ENCODE results near the gene SLC66A1. TPM values are rescaled to one million over a fixed set of nuclear protein-coding genes. Genes with fewer than 3 reads are reported as not detected.

The SLC66A1 gene
- total RNA-seq, 2 donors from 2014 or later = 7.4 to 8.2 TPM

DNA sequence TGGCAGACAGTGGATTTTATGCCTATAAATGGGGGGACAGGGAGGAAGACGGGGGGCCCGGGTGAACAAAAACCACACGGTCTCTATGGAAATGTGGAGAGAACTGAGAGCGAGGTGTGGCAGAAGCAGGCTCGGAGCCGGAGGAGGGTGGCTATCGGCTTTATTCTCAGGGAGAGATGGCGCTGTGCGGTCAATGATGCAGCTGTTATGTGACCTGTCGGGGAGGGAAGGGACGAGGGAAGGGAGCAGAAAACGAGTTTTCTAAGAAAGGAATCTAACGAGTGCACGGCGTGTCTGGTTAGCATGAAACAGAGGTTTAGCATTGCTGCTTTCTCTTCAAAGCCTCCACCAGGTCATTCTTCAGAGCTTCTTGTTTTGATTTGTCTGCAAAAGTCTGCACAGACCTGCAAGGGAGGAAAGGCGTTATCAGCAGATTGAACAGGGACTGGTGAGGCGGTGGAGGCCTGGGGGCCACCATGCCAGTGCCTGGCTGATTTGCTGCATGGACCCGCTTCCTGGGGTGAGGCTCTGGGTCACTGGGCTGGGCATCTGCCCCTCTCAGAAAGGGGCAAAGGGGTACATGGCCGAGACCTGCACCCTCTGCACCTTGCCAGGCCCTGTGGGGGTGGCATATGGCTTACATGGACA lies 27.2 kb downstream of the SLC66A1 start:
- intact Hi-C loops (cut with DNase I) = no loop called here
- no peak for DNase-seq (ENCODE audit: low spot score)

DNA sequence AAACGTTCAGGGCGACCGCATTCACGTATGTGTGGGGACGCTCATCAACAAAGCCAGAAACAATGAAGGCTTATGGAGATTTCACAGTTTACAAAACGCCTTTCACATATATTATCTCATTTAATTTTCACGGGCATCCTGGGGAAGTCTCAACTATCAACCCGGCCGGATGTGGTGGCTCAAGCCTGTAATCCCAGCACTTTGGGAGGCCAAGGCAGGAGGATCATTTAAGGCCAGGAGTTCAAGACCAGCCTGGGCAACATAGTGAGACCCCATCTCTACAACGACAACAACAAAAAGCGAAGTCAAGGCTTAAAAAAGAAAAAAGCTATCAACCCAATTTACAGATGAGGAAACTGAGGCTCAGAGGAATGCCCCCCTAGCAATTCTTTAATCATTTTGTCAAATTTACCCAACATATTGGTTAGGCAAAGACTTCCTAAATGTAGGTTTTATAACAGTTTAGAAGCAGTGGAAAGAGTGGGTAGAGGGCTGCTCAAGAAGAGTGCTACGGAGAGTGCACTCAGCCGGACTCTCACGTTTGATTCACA lies 28.3 kb downstream of the SLC66A1 start:
- intact Hi-C loops (cut with DNase I) = loop anchor here (5.0 kb wide), 2 partner anchors 302 to 312 kb away; partner anchors contain the start of gene NBL1 (in 1 of the 2)
- no peak for DNase-seq (ENCODE audit: low spot score)

DNA sequence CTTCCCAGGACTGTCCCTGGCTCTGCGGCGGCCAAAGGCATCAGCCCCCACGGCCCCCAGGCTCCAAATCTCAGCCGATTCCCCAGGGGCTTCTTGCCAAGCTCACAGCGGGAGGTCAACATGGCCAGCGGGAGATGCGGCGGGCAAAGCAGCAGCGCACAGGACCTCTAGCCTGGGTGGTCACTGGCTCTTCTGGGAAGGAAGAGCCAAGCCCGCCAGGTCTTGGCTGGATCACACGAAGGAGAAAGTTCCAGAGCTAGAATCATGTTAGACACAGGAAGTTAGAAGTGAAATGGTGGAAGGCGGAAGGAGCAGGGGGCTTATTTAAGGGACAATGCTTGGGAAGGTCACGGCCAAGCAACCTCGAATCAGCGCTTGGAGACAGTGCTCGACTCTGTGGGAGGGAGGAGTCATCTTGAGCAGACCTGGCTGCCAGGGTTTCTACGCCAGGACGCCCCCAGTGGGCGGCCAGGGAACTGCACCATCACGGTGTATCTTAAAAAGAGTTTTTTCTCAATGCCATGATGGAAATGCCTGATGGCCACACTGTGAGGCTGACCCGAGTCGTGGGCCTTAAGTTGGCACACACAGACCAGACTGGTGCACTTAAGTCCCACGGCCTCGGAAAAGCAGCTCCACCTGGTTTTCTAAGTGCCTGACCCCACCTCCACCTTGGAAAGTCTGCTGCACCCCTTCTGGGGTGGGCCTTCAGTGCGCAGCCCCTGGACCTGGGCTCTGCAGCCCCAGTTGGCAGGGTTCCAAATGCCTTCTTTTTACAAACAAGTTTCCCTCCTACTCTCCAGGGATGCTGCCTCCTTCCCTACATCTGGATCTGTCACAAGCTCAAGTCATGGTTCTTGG lies 29.3 kb downstream of the SLC66A1 start:
- peak; percentile 93 for DNase-seq (ENCODE audit: low spot score)
- intact Hi-C loops (cut with DNase I) = loop anchor here (1.0 to 5.0 kb wide), 3 partner anchors 50 to 311 kb away; partner anchors contain the start of gene NBL1 (in 1 of the 2)

DNA sequence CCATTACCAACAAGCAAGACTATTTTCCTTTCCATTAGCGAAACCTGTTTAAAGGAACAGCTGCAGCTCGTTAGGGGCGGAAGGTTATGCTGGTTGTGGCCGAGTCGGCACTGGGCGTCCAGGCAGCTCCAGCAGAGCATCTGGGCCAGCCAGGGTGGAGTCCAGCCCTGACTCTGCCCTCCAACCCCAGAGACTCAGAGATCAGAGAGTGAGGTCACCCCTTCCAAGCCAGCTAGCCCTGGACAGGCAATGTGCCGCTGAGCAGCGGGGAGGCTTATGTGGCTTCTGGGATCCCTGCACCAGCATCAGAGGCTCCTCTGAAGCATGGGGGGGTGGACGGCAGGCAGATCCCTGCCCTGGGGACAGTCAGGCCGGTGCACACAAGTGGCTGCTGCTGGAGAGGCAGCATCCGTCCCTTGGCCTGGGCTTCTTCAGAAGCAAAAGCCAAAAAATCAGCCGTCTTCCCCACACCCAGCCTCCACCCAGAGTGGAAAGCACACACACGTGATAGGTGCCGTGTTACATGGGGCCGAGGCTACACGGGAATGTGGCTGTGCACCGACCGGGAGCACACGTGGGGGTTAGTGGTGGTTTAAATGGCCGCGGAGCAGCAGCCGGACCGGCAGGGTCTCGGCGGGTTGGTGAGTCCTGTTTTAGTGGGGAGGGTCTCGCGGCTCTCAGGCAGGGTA lies 30.1 kb downstream of the SLC66A1 start:
- DNase-seq (ENCODE audit: low spot score) = no peak
- intact Hi-C loops (cut with DNase I) = loop anchor here (1.0 to 5.0 kb wide), 3 partner anchors 49 to 310 kb away; partner anchors contain the start of gene NBL1 (in 1 of the 2)

DNA sequence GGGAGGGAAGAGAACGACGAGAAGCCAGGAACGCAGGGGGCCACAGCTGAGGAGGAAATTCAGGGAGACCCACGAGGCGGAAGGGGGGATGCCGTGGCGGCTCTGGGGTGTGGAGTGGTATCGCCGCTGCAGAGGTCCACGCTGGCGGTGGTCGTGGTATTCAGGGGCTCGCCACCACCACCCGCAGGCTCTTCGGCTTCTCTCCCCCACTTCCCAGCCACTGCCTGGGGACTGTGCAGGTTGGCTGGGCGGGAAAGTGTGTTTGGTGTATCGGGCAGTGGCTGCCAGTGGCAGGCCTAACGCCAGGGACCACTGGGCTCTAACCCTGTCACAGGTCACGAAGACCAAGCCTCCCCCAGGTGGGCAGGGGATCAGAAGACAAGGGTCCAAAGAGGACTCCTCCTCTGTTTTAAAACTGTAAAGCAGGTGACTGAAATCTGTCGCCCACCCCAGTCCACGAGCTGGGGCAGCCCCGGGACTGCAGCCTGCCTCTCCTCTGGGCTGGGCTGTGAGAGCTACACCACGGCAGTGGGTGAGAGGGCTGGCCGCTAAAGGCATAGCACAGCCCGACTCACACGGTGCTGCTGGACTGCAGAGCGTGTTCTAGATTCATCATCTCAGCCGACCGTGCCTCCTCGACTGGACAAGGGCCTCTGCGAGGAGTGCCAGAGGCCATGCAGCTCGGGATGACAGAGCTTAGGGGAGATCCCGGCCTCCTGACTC lies 30.9 kb downstream of the SLC66A1 start:
- intact Hi-C loops (cut with DNase I) = loop anchor here (1.0 to 5.0 kb wide), 3 partner anchors 48 to 309 kb away; partner anchors contain the start of gene NBL1 (in 1 of the 2)

DNA sequence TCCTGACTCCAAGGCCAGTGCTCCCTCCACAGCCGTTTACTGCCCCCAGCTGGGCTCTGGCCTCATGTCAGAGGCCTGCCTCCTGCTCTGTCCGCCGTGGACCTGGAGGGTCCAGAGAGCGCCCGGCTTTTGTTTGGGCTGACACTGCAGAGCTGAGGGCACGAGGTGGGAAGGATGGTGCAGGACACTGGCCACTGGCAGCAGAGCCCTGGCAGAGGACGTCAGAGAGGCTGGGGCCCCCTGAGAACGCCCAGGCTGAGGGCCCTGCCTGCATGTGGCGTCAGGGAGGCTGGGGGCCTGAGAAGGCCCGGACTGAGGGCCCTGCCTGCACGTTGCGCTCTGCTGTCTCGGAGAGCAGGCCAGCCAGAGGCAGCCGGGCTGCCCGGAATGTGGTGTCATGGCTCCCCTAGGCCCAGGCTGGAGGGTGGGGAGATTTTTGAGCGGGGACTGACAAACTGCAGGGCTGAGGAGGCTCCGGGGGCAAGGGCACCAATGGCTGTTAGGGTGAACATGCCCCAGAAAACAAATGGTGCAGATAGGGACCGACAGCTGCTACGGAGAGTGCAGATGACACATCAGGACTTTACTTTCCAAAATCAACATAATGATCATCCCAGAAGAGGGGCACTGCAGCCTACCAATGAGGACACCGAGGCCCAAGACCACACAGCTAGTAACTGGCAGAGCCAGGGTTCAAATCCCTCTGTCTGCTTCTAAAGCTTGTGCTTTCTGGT lies 31.7 kb downstream of the SLC66A1 start:
- intact Hi-C loops (cut with DNase I) = loop anchor here (5.0 kb wide), 2 partner anchors 299 to 309 kb away; partner anchors contain the start of gene NBL1 (in 1 of the 2)

More for the DNA sequence above, 30.9 kb downstream of the SLC66A1 start:
- DNase-seq (ENCODE audit: low spot score) = no peak

DNA sequence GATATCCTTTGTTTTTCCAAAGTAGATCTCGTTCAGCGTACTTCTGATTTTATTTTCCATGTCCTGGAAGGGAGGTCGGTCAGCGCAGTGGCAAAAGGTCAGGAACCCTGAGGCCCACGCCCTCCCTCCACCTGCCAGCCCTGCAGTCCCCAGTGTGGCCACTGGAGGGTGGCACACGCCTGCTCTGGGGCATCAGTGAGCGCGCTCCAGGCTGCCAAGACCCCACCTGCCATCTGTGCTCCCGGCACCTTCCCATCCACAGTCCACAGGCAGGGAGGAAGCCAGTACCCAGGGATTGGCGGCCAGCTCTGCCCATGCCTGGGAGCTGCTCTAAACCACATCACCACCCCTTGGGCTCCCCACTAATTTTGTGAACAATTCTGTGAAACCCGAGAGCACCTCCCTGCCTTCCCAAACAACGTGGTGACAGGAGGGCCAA lies 32.3 kb downstream of the SLC66A1 start:
- peak; percentile 90 for DNase-seq (ENCODE audit: low spot score)
- intact Hi-C loops (cut with DNase I) = loop anchor here (5.0 kb wide), 2 partner anchors 298 to 308 kb away; partner anchors contain the start of gene NBL1 (in 1 of the 2)

More for the DNA sequence above, 31.7 kb downstream of the SLC66A1 start:
- DNase-seq (ENCODE audit: low spot score) = no peak

DNA sequence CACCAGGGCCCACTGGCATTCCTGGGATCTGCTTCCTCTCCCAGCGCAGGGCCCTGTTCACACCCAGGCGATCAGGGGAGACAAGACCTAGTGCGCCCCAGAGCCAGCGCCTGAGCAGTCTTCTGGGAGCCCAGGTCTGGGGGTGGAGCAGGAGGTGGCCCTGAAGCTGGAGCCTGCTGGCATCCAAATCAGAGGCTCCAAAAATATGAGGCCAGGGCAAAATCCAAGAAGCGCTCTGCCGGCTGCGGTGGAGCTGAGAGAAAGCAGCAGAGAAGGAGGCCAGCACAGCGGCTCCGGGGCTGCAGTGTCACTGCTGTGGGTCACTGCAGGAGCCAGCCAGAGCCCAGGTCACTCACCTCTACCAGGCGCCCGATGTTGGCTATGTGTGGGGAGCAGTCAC lies 32.7 kb downstream of the SLC66A1 start:
- intact Hi-C loops (cut with DNase I) = loop anchor here (5.0 kb wide), 2 partner anchors 297 to 307 kb away; partner anchors contain the start of gene NBL1 (in 1 of the 2)

DNA sequence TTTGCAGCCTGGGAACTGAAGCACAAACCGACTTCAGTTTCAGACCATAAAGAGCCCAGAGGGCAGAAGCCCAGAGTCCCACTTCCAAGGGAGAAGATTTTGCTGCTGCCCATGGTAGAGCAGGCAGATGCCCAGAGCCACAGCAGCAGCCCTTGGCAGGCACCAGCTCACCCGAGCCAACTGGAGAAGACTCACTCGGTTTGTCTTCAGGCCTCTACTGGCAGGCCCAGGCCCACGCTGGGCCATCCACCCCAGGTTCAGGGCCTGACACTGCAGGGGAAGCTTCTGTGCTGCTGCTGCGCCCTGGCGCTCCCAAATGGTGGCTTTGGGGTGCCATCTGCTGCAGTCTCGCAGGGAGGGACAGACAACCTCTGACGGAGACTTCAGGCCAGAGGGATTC lies 33.3 kb downstream of the SLC66A1 start:
- intact Hi-C loops (cut with DNase I) = no loop called here

More for the DNA sequence above, 32.7 kb downstream of the SLC66A1 start:
- DNase-seq (ENCODE audit: low spot score) = no peak

DNA sequence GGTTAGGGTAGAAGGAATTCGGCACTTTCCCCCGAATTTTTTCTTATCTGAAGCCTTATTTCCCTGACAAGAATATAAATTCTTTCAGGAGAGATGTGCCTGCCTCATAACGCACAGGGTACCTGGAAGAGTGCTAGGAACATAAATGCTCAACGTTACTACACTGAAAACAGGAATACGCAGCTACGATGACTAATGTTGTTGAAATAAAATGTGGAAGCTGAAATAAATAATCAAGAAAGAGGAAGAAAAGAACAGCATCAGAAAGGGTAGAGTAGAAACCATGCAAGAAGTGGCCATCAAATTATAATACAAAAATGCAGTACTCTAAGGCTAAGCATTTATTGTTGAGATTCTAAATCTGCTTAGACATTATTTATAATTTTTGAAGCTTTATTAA lies 33.9 kb downstream of the SLC66A1 start:
- no peak for DNase-seq (ENCODE audit: low spot score)
- intact Hi-C loops (cut with DNase I) = no loop called here

More for the DNA sequence above, 33.3 kb downstream of the SLC66A1 start:
- no peak for DNase-seq (ENCODE audit: low spot score)

DNA sequence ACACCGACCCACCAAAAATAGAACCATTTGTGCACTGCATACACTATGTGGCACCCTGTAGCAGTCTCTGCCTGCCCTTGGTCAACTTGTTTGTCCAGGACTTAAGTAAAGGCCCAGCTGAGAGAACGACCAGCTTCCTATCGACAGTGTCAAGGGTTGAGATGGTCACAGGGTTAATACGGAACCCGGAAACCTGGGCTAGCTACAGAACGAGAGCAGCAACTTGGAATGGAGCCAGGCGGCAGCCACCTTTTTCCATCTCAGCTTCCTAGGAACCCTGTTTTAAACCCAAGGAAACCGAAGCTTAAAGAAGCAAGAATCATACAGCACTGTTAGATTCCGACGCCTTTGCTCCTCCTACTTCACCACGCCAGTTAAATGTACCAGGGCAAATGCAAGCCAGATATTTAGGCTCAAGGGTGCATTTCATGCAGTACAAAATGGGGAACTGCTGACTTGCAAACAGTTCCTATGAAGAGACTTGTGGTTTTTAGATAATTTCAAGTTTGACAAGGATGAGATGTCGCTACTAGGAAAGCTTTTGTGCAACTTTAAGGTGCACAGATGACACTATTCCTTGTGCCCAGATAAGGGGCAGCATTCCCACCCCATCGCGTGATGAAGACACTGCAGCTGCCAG lies 35.5 kb downstream of the SLC66A1 start:
- intact Hi-C loops (cut with DNase I) = loop anchor here in 1 of 2 donors (2.0 kb wide), 1 partner anchor 47 kb away; no protein-coding TSS in a partner anchor

DNA sequence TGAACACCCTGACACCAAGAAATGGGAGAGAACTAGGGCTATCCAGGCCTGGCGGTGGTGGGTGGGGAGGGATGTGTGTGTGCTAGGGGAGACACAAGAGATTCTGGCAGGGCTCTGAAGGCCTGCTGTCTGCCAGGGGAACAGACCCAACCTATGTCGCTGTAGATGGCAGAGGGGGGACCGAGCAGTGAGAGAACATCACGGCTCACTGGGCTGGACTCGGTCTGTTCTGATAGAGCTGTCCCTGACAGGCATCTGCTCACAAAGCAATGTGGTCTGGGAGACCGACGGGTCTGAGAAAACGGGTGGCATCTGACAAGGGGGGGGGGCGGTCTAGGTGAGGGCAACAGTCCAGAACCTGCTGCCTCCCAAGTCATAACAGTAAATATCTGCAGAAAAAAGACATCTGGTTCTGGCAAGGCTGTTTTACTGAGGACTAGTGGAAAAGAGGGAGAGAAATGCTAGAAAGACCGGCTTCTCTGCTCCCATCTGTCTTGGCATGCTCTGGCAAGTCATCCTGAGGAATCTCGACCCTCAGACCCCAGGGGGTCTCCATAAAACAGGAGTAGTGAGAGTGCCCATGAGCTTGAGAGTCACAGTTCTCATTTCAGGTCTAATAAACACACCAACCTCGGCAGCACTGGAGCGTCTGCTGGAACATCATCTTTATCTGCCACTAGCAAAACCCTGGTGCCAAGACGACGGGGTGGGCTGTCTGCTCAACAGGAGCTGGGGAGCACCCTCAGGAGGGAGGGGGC lies 36.5 kb downstream of the SLC66A1 start:
- DNase-seq (ENCODE audit: low spot score) = no peak
- intact Hi-C loops (cut with DNase I) = loop anchor here in 1 of 2 donors (2.0 kb wide), 1 partner anchor 48 kb away; no protein-coding TSS in a partner anchor

More for the DNA sequence above, 35.5 kb downstream of the SLC66A1 start:
- DNase-seq (ENCODE audit: low spot score) = no peak

DNA sequence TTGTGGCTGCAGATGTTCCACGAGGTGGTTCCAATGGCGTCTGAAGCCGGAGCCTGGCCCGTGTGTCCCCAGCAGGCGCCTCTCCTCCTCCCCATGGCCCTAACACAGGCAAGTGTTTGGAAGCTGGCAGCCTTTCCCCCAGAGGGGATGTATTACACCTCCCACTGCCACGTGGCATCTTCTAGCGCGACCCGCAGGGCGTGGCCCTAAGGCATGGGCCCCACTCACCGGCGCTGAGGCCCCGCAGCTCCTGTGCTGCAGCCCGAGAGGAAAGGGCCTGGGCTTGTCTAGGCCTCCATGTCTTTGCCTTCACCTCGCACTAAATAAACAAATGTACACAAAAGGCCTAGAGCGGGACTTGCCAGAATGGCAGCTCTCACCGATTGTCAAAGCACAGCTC lies 37.9 kb downstream of the SLC66A1 start:
- intact Hi-C loops (cut with DNase I) = loop anchor here in 1 of 2 donors (2.0 kb wide), 1 partner anchor 49 kb away; no protein-coding TSS in a partner anchor
- no peak for DNase-seq (ENCODE audit: low spot score)

DNA sequence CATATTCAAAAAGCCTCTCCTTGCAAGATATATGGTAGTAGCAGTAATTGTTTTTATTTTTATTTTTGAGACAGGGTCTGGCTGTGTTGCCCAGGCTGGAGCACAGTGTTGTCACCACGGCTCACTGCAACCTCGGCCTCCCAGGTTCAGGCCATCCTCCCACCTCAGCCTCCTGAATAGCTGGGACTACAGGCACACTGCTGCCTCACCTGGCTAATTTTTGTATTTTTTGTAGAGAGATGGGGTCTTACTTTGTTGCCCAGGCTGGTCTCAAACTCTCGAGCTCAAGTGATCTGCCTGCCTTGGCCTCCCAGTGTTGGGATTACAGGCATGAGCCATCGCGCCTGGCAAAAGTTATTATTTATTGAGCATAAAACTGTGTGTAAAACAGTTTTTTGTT lies 38.4 kb downstream of the SLC66A1 start:
- no peak for DNase-seq (ENCODE audit: low spot score)
- intact Hi-C loops (cut with DNase I) = no loop called here

DNA sequence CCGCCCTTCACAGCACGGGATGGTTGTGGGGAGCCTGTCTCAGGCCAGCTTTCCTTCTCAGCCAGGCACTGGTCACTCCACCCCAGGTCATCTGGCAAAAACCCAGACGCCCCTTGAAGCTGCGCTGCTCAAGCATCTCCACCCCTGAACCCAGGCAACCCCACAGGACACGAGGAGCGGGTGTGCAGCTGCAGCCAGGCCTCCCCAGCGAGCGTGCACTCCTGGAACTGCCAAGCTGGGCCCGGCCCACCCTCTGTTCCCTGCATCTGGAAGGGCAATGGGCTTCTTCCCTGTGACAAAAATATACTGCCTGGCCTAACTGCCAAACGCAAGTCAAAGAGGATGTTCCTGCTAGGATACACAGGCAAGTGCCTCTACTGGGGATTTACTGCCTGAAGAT lies 39.7 kb downstream of the SLC66A1 start:
- intact Hi-C loops (cut with DNase I) = no loop called here
- no peak for DNase-seq (ENCODE audit: low spot score)

DNA sequence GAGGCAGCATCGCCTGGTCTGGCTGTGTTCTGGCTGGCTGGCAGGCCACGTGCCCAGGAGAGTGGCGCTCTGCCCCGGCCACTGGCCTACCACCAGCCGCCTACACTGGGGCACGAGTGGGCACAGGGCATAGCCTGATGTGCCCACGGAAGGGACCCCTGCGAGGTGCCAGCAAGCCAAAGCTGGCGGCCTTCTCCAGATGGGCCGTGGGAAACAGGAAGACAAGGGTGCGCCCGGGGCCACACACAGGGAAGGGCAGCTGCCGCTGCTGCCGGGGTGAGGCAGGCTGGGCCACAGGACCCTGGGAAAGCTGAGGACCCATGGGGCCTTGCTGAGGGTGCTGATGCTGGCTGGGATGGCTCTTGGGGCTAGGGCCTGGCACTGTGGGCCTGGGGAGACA lies 40.7 kb downstream of the SLC66A1 start:
- intact Hi-C loops (cut with DNase I) = no loop called here

More for the DNA sequence above, 40.7 kb downstream of the SLC66A1 start:
- DNase-seq (ENCODE audit: low spot score) = no peak

All from posterior vena cava (tissue), 2 donors.